Central memory CD8-positive, alpha-beta T cell (primary cell): ENCODE results near the gene SMCR8.
"Not testable (repeated sequence)": the region's sequence is repeated elsewhere in the genome, so short reads cannot be mapped to it uniquely, and the experiment has no call there.

Experiments
- ATAC-seq: fragments of 150-1000 bp; cut with Tn5 transposase; replicated peaks from 2 replicates; pipeline ENCODE4 v1.10.0; 2022; ENCODE audit warnings: mild to moderate bottlenecking, moderate FRiP score, moderate number of reproducible peaks; ENCODE audit not compliant: poor library complexity, severe bottlenecking; ENCODE audit errors: extremely low read depth
- DNase-seq, 2 donors: peaks; one replicate each; pipeline ENCODE4 v3.0.0; 2021; ENCODE audit warnings: low spot score in 2 of 2
- H3K27ac Mint-ChIP-seq: one replicate; pipeline ENCODE4 v1.8.0; 2022; ENCODE audit warnings: low read depth, mild to moderate bottlenecking, moderate library complexity, mixed read lengths
- H3K27me3 Mint-ChIP-seq: one replicate; pipeline ENCODE4 v1.8.0; 2022; ENCODE audit warnings: mixed read lengths
- H3K36me3 Mint-ChIP-seq: one replicate; pipeline ENCODE4 v1.8.0; 2022; ENCODE audit warnings: mild to moderate bottlenecking, moderate library complexity, mixed read lengths; ENCODE audit not compliant: insufficient read depth
- H3K4me1 Mint-ChIP-seq: one replicate; pipeline ENCODE4 v1.8.0; 2022; ENCODE audit warnings: mixed read lengths
- H3K4me3 Mint-ChIP-seq: one replicate; pipeline ENCODE4 v1.8.0; 2022; ENCODE audit warnings: mild to moderate bottlenecking, moderate library complexity, mixed read lengths
- H3K9me3 Mint-ChIP-seq: one replicate; pipeline ENCODE4 v1.8.0; 2022; ENCODE audit warnings: mixed read lengths

SMCR8 gene

DNA sequence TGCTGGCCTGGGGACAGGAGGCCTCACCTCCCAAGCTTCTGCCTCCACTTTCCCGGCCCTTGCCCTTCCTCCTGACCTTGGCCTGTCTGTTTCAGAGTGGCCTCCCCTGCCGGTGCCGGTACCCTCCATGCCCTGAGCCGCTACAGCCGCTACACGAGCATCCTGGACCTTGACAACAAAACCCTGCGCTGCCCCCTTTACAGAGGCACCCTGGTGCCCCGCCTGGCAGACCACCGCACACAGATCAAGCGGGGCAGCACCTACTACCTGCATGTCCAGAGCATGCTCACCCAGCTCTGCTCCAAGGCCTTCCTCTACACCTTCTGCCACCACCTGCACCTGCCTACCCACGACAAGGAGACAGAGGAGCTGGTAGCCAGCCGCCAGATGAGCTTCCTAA lies 7.4 kb downstream of the SMCR8 start:
- ATAC-seq (no peak), DNase-seq (no peak)
- no peak overlapping the region for H3K27ac Mint-ChIP-seq
- no peaks in the 10 kb centered on the region for H3K27me3 Mint-ChIP-seq
- peaks cover 37% of the 10 kb centered on the region for H3K36me3 Mint-ChIP-seq
- no peaks in the 10 kb centered on the region for H3K9me3 Mint-ChIP-seq
- H3K4me1 Mint-ChIP-seq, result peaks cover 54% of the 10 kb centered on the region
- H3K4me3 Mint-ChIP-seq, result no peak overlapping the region

GRCh38 chr17:18323007-18323406 lies 7.9 kb downstream of the SMCR8 start:
- Mint-ChIP-seq H3K27ac (no peak overlapping the region), H3K27me3 (no peaks in the 10 kb centered on the region), H3K9me3 (no peaks in the 10 kb centered on the region), H3K4me3 (no peak overlapping the region), H3K36me3 (peaks cover 35% of the 10 kb centered on the region), H3K4me1 (peaks cover 49% of the 10 kb centered on the region)
- DNase-seq (no peak), ATAC-seq (no peak)

DNA sequence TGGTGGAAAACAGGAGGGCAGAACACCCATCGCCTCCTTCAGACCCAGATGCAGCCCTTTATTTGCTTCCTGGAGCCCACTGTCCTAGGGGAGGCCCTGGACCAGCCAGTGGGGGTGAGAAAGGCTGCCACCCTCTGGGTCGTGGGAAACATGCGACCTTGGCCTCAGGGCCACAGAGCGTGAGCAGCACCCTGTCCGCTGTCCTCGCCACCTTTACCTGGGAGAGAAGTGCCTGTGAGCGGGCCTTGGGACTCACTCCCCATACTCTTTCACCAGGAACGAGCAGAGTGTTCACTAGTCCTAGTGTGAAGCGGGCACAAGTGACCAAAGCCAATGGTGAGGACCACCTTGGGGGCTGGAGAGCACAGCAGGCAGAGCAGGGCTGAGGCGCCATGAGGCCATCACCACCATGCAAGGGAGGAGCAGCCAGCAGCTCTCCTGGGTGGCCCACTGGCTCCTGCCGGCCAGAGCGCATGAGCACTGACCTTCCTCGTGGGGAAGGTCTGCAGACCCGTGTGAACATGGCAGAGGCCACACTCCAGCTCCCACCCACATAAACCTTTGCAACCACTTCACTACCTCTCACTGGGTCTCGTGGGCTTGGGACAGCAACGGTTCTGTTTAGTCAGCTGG lies 8.5 kb downstream of the SMCR8 start:
- no peak for ATAC-seq
- Mint-ChIP-seq H3K27ac (peak overlapping the region; percentile 53), H3K9me3 (no peaks in the 10 kb centered on the region), H3K4me3 (no peak overlapping the region), H3K4me1 (peaks cover 46% of the 10 kb centered on the region), H3K27me3 (no peaks in the 10 kb centered on the region), H3K36me3 (peaks cover 35% of the 10 kb centered on the region)
- no peak for DNase-seq

GRCh38 chr17:18324140-18325050 lies 9.3 kb downstream of the SMCR8 start:
- Mint-ChIP-seq H3K4me1 (peaks cover 38% of the 10 kb centered on the region), H3K36me3 (peaks cover 33% of the 10 kb centered on the region), H3K27me3 (no peaks in the 10 kb centered on the region), H3K4me3 (no peak overlapping the region), H3K27ac (peak overlapping the region; percentile 53), H3K9me3 (no peaks in the 10 kb centered on the region)
- ATAC-seq (no peak), DNase-seq (no peak)

- no peak for ATAC-seq
- peaks cover 35% of the 10 kb centered on the region for H3K36me3 Mint-ChIP-seq
- no peak for DNase-seq
- no peak overlapping the region for H3K4me3 Mint-ChIP-seq
- H3K27me3 Mint-ChIP-seq, result no peaks in the 10 kb centered on the region
- no peaks in the 10 kb centered on the region for H3K9me3 Mint-ChIP-seq
- H3K27ac Mint-ChIP-seq, result no peak overlapping the region
- peaks cover 22% of the 10 kb centered on the region for H3K4me1 Mint-ChIP-seq
Measured at GRCh38 chr17:18326039-18326438, 10.9 kb downstream of the SMCR8 start.

- ATAC-seq (no peak), DNase-seq (no peak)
- Mint-ChIP-seq H3K9me3 (no peaks in the 10 kb centered on the region), H3K4me3 (no peak overlapping the region), H3K27me3 (no peaks in the 10 kb centered on the region), H3K36me3 (peaks cover 35% of the 10 kb centered on the region), H3K27ac (no peak overlapping the region), H3K4me1 (peaks cover 18% of the 10 kb centered on the region)
Measured at GRCh38 chr17:18326572-18326971, 11.5 kb downstream of the SMCR8 start.

- Mint-ChIP-seq H3K4me1 (peaks cover 18% of the 10 kb centered on the region), H3K4me3 (no peak overlapping the region), H3K27me3 (no peaks in the 10 kb centered on the region), H3K9me3 (no peaks in the 10 kb centered on the region), H3K36me3 (peaks cover 35% of the 10 kb centered on the region), H3K27ac (no peak overlapping the region)
- DNase-seq (no peak), ATAC-seq (no peak)
Measured at GRCh38 chr17:18327093-18327492, 12.0 kb downstream of the SMCR8 start.

DNA sequence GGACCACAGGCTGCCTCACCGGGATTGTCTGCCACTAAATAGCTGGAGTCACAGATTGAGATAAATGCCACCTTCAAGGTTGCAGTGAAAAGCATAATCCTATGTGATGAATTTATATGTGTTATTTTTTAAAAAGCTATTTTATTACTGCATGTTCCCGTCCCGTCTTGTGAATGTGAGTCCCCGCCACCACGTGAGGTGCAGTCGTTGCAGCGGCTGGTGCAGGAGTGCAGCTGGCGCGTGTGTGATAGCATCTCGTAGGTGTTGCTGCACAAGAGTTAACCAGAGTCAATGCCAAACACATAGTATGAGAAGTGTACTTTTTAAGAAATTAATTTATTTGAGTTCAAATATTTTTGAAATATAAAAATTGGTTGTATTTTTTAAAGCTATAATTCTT lies 12.5 kb downstream of the SMCR8 start:
- ATAC-seq (no peak), DNase-seq (no peak)
- Mint-ChIP-seq H3K27me3 (no peaks in the 10 kb centered on the region), H3K27ac (no peak overlapping the region), H3K36me3 (peaks cover 35% of the 10 kb centered on the region), H3K4me1 (peaks cover 21% of the 10 kb centered on the region), H3K4me3 (no peak overlapping the region), H3K9me3 (no peaks in the 10 kb centered on the region)

DNA sequence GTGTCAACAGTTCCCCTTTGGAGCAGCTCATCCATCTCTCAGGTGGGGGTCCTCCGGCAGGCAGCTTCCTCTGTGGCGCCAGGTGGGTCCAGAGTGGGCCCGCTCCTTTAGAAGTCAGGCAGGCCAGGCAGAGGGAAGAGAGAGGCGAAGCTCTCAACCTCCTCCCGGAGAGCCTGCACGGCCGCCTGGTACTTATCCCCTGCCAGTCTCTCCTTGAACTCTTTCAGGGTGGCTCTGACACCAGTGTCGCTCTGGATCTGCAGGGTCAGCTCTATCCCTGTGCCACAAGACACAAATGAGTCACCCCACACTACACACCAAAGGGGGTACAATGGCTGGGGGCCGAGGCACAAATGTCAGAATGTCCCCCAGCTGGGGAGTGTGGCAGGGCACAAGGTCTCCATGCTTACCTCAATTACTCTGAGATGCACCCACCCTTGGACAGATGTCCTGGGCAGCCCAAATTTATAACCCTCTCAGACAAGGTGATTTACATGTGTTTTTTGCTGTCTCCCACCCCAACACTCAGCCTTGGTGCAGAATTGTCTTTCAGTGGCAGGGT lies 13.6 kb downstream of the SMCR8 start:
- H3K9me3 Mint-ChIP-seq, result no peaks in the 10 kb centered on the region
- H3K27ac Mint-ChIP-seq, result no peak overlapping the region
- peaks cover 39% of the 10 kb centered on the region for H3K36me3 Mint-ChIP-seq

GRCh38 chr17:18331879-18332278 lies 16.8 kb downstream of the SMCR8 start:
- Mint-ChIP-seq H3K36me3 (peaks cover 22% of the 10 kb centered on the region), H3K4me1 (peaks cover 11% of the 10 kb centered on the region), H3K9me3 (no peaks in the 10 kb centered on the region), H3K4me3 (peak overlapping the region; percentile 32), H3K27me3 (no peaks in the 10 kb centered on the region), H3K27ac (peak overlapping the region; percentile 79)
- DNase-seq (no peak), ATAC-seq (peak; percentile 70)

More for the DNA sequence above, 13.6 kb downstream of the SMCR8 start:
- DNase-seq, result no peak
- no peak for ATAC-seq
- H3K4me3 Mint-ChIP-seq, result no peak overlapping the region
- peaks cover 16% of the 10 kb centered on the region for H3K4me1 Mint-ChIP-seq
- H3K27me3 Mint-ChIP-seq, result no peaks in the 10 kb centered on the region

- peak overlapping the region; percentile 79 for H3K27ac Mint-ChIP-seq
- DNase-seq (no peak), ATAC-seq (no peak)
- no peaks in the 10 kb centered on the region for H3K9me3 Mint-ChIP-seq
- no peaks in the 10 kb centered on the region for H3K27me3 Mint-ChIP-seq
- peaks cover 11% of the 10 kb centered on the region for H3K4me1 Mint-ChIP-seq
- H3K36me3 Mint-ChIP-seq, result peaks cover 22% of the 10 kb centered on the region
- no peak overlapping the region for H3K4me3 Mint-ChIP-seq
Measured at GRCh38 chr17:18332909-18333489, 17.9 kb downstream of the SMCR8 start.

DNA sequence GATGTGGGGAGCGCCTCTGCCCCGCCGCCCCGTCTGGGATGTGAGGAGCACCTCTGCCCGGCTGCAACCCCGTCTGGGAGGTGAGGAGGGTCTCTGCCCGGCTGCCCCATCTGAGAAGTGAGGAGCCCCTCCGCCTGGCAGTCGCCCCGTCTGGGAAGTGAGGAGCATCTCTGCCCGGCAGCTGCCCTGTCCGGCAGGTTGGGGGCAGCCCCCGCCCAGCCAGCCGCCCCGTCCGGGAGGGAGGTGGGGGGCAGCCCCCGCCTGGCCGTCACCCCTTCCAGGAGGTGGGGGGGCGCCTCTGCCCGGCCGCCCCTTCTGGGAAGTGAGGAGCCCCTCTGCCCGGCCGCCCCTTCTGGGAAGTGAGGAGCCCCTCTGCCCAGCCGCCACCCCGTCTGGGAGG lies 23.1 kb downstream of the SMCR8 start:
- H3K27me3 Mint-ChIP-seq, H3K4me3 Mint-ChIP-seq, ATAC-seq, H3K4me1 Mint-ChIP-seq, H3K9me3 Mint-ChIP-seq, DNase-seq, H3K27ac Mint-ChIP-seq: not testable (repeated sequence)
- peaks cover 23% of the 10 kb centered on the region for H3K36me3 Mint-ChIP-seq
